Activated T-cell treated with anti-CD3 and anti-CD28 coated beads for 24 hours (primary cell): ENCODE measurements around the gene UBE2J2.

Source experiments
- DNase-seq: peaks from one replicate; pipeline ENCODE4 v3.0.0-alpha.2; 2020; ENCODE audit warnings: low read depth

UBE2J2 gene

DNA sequence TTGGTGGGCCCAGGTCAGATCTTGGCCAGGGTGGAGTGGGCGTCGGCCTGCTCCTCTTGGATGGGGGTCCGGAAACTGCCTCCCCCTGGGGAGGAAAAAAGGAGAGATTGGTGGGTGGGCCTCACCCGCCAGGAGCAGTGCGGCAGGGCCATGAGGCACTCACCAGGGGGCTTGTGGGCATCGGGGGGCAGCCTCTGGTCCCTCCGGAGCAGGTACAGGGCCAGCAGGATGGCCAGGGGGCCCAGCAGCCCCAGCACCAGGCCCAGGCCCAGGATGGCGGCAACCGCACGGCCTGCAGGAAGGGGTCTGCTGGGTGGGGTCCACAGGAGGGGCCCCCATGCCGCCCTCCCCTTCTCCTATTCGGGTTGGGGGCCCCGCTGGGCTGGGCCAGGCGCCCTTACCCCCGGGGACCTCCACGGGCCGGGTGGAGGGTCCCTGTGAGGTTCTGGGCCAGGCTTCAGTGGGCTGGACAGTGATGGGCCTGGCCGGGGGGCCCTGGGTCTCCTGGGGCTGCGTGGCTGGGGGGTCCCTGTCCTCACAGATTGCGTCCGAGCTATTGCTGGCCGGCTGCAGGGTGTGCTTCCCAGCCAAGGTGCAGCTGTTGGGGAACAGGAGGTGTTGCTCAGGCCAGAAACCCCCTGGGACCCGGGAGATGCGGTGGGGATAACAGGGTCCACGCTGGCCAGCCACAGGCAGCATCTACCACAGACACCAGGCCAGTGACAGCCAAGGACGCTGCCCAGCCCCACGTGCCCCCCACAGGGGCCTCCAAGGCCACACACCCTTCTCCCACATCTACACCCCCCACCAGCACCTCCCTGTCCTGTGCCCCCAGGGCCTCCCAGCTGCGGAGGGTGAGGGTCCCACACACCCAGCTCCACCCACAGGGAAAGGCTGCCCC, 61.9 kb downstream of the UBE2J2 start:
- DNase-seq: no peak

DNA sequence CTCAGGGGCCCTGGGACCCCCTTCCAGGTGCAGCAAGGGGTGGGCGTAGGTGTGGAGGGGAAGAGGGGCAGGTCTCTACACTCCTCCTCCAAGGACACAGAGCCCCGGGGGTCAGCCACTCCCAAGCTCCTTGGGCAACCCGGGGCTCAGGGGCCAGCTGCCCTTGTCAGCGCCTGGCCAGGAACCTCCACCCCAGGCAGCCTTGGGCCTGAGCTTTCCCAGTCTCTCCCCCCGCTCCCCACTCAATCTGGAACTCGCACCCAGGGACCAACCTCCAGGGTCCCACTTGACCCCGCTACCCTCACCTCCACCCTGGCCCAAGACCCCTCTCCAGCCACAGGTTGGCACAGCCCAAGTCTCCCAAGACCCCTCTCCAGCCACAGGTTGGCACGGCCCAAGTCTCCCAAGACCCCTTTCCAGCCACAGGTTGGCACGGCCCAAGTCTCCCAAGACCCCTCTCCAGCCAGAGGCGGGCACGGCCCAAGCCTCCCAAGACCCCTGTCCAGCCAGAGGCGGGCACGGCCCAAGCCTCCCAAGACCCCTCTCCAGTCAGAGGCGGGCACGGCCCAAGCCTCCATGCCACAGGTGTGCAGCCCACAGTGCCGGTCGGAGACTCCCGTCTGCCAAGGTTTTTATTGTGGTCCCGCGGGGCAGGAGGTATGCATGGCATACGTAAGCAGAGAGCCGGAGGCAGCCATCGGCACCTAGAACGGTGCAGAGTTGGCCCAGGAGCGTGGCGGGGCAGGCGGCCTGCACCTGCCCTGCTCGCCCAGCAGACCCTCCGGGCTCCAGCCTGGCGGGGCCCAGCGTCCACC, 62.7 kb downstream of the UBE2J2 start:
- no peak for DNase-seq

DNA sequence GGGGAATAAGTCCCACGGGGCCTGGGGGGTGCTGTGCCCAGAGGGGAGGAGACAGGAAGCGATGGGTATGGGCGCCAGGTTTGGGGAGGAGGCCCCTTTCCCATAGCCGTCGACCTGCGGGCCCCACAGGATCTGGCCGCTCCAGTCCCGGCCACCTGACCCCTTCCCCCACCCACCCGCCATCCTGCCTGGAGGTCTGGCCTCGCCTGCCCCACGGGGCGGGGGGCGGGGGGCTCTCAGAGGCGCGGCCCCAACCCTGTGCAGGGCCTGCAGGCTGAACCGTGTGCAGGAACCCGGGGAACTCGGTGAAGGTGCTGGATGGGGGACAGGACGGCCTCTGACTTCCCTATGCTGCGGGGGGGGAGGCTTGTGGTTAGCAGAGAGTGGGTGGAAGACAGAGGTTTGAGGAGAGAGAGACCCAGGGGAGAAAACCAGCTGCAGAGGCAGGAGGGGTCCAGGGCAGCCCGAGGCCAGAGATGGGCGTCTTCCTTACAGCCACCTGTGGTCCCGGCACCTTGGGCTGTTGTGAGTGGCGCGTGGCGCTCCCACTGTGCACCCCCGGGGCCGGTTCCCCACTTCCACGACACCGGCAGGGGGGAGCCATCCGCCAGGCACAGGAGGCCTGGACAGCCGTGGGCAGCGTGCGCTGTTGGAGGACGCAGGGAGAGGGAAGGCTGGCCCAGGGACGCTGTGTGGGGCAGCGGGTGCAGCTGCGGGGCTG, 64.8 kb downstream of the UBE2J2 start:
- DNase-seq: no peak

DNA sequence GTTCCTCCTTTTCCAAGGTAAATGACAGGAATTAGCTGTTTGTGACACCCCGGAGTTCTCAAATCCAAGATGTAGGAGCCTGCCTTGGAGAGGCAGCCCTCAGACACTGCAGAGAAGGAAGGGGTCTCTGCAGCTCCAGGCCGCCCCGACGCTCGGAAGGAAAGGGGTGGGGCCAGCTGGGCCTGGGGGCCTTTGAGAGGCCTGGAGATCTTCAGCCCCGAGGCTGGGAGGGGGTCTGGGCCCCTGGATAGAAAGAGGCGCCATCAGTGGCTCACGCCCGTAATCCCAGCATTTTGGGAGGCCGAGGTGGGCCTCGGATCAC, 66.1 kb downstream of the UBE2J2 start:
- no peak for DNase-seq

DNA sequence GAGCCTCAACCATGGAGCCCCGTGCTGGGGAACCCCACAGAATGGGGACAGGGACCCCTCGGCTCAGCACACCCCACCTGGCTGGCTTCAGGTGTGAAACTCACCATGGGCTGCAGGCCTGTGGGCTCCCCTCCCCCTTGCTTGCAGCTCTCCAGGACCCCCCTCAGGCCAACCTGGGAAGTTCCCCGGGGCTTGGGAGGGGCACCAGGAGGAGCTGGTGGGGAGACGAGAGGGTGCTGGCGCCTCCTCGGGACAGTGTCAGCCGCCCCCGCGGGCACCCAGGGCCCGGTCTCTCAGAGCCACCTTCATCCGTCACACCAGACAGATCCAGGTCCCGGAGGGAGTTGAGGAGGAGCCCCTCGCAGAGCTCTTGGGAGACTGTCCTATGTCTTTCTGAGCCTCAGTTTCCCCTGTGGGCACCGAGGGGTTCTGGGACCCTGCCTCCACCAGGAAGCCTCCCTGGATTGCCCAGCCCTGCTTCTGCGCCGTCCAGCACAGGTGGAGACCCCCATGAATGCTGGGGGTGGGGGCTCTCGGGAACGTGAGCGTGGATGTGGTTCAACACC, 66.6 kb downstream of the UBE2J2 start:
- DNase-seq: no peak

DNA sequence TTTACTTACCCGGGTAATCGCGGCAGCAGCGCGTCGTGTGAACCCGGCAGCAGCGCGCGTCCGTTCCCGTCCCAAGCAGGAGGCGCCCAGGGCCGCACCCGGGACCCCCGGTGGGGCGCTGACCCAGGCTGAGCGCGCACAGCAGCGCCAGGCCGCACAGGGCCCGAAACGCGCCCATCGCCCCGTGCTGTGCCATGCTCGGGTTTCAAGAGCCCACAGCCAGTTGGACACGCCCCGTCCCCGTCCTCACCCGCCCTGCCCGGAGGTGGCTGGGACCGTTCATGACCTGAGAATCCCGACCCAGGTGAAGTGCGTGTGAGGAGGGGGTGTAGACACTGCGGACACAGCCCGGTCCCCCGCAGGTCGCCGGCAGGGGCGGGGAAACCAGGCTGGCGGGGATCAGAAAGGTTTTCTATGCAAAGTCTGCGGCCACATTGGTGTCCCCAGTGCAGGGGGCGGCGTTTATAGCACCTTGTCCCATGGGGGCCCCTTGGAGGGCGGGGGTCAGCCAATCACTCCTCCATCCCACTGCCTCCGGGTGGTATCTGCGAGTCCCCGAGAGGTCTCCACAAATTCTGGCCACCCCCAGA, 67.2 kb downstream of the UBE2J2 start, which contains the start of gene TNFRSF18:
Gene TNFRSF18 (minus strand): TSS at position 217 of the 590 bp plus-strand sequence. CDS start 21 bp downstream, at position 196.
- DNase-seq: no peak

DNA sequence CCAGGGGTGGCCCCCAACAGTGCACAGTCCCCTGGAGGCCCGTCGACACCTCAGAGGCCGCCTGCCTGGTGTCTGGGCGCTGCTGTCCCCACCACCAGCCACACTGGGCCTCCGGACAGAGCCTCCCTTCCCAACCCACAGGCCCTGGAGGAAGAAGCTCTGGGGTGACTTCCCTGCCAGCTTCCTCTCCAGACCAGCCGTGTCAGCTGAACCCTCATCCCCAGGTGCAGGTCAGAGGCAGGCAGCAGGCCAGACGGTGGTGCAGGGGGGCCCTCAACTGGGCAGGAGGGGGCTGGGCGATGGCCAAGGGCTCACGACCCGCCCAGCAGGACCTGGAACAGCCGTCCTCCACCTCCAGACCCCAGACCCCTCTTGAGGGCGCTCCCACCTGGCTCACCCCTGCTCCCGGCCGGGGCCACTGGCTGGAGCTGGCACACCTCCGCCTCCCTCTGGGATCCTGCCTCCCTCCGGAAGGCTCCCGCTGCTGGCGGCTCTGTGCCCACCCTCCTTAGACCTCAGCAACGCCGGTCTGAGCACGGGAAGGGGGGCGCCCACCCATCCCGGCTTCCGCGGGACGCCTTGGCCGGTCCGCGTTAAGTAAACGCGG, 67.8 kb downstream of the UBE2J2 start:
- no peak for DNase-seq

DNA sequence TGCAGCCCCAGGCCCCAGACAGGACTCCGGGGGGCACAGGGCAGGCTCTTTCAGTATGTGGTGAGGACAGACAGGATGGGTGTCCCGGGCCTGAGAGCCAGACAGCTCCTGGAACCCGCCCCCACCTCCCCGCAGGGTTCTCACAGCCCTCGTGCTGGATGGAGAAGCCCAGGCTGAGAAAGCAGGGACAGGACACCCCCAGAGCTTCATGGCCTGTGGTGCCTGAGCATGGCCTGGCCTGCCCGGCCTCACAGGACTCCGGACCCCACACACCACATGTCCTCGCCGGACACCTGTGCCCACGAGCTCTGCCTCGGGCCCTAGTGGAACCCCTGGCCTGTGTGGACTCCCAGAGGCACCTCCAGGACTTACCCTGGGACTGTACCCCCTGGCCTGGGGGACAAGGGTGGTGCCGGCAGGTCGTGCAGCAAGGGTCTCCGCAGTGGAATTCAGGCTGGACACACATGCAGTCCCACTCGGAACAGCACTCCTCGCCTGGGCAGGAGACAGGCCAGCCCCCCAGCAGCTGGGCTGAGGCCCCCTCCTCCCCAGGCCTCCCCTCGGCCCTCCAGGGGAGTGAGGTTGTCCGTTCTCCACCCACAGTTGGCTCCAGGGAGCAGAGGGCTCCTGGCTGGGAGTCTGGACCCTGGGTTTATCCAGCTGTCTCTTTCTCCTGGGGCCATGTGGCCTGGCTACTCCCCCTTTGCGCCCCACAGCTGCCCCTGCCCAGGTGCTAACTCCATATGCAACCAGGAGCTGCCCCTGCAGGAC, 68.5 kb downstream of the UBE2J2 start:
- no peak for DNase-seq

DNA sequence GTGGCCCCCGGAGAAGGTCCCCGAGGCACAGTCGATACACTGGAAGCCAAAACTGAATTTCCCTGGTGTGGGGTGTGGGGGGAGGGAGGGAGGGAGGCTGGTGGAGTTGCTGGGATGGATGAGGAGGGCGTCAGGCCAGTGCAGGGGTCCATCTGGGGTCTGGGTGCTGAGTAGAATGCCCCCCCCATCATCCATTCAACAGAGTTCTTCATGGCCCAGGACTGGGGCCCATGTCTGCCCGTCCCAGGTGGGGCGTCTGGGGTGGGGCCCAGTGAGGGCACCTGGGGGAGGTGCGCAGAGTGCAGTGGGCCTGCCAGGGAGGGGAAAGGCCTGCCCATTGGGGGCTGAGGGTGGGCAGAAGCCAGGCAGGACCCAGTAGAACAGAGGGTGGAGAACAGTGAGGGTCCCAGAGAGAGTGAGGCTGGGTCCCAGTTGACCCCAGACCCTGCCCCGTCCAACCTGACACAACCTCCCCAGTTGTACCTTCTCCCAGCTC, 69.2 kb downstream of the UBE2J2 start:
- no peak for DNase-seq
